Keratinocyte (primary cell): ENCODE data around the gene MRPL57. TPM values are rescaled to one million over a fixed set of nuclear protein-coding genes. Genes with fewer than 3 reads are reported as not detected.
"Not testable (repeated sequence)": the region's sequence is repeated elsewhere in the genome, so short reads cannot be mapped to it uniquely, and the experiment has no call there.

Experiments
- DNase-seq: peaks from one replicate; pipeline ENCODE4 v3.0.0-alpha.2; 2011; ENCODE audit warnings: low read depth, missing footprints, low spot score
- FAIRE-seq: peaks from 2 replicates; lab custom pipeline; 2011; peaks lifted over from hg19 to GRCh38; lab: Jason Lieb, UNC
- H2AFZ ChIP-seq: 2 replicates; pipeline ENCODE4 v1.6.0; 2012; ENCODE audit warnings: low read length, control low read depth, inconsistent platforms; ENCODE audit not compliant: control insufficient read depth
- H3K27ac ChIP-seq: 2 replicates; pipeline ENCODE4 v1.5.1; 2011; ENCODE audit warnings: low read length; ENCODE audit not compliant: control insufficient read depth, insufficient read depth
- H3K27me3 ChIP-seq: 3 replicates; pipeline ENCODE4 v1.6.0; 2011; ENCODE audit warnings: low read length; ENCODE audit not compliant: control insufficient read depth, insufficient read depth; ENCODE audit errors: extremely low read depth
- H3K36me3 ChIP-seq, 2 experiments: 2 replicates in 1 of 2; 3 replicates in 1 of 2; pipeline ENCODE4 v1.5.1; 2011; ENCODE audit warnings: low read length in 2 of 2, mild to moderate bottlenecking in 1 of 2; ENCODE audit not compliant: control insufficient read depth in 2 of 2, insufficient read depth in 2 of 2; ENCODE audit errors: extremely low read depth in 1 of 2
- H3K4me1 ChIP-seq: 3 replicates; pipeline ENCODE4 v1.5.1; 2011; ENCODE audit warnings: low read length; ENCODE audit not compliant: control insufficient read depth, insufficient read depth; ENCODE audit errors: extremely low read depth
- H3K4me2 ChIP-seq: 3 replicates; pipeline ENCODE4 v1.6.0; 2011; ENCODE audit warnings: low read depth, low read length; ENCODE audit not compliant: control insufficient read depth, insufficient read depth; ENCODE audit errors: extremely low read depth
- H3K4me3 ChIP-seq, 3 experiments: fragments of 200-600 bp in 1 of 3; sonication (generic) in 1 of 3; 2 replicates in 2 of 3; 3 replicates in 1 of 3; pipeline ENCODE4 v1.5.1; 2011 to 2016; ENCODE audit warnings: low read length in 3 of 3, mild to moderate bottlenecking in 3 of 3, control low read depth in 2 of 3, inconsistent platforms in 1 of 3, low read depth in 1 of 3, mixed read lengths in 1 of 3, mixed run types in 1 of 3, moderate library complexity in 1 of 3; ENCODE audit not compliant: control insufficient read depth in 2 of 3, insufficient read depth in 2 of 3; ENCODE audit errors: extremely low read depth in 1 of 3
- H3K79me2 ChIP-seq: 2 replicates; pipeline ENCODE4 v1.6.0; 2012; ENCODE audit warnings: low read length; ENCODE audit not compliant: control insufficient read depth, insufficient read depth
- H3K9ac ChIP-seq: 3 replicates; pipeline ENCODE4 v1.6.0; 2011; ENCODE audit warnings: low read length; ENCODE audit not compliant: control insufficient read depth, insufficient read depth; ENCODE audit errors: extremely low read depth
- H3K9me1 ChIP-seq: 3 replicates; pipeline ENCODE4 v1.6.0; 2011; ENCODE audit warnings: low read length; ENCODE audit not compliant: control insufficient read depth, insufficient read depth; ENCODE audit errors: extremely low read depth
- H3K9me3 ChIP-seq: 2 replicates; pipeline ENCODE4 v1.5.1; 2012; ENCODE audit warnings: low read depth, low read length; ENCODE audit not compliant: control insufficient read depth
- H4K20me1 ChIP-seq: 3 replicates; pipeline ENCODE4 v1.6.0; 2011; ENCODE audit warnings: low read length; ENCODE audit not compliant: control insufficient read depth, insufficient read depth; ENCODE audit errors: extremely low read depth
- EZH2 ChIP-seq: IDR thresholded peaks from one replicate; pipeline ENCODE4 v1.6.1; 2012; ENCODE audit warnings: inconsistent platforms, mild to moderate bottlenecking, low read length, moderate library complexity
- dilution Hi-C: fragments of 300-500 bp; cut with MboI; formaldehyde crosslinking; loops from one replicate; pipeline ENCODE4 v1.7.0; 2020; ENCODE audit warnings: low sequenced_read_pairs; ENCODE audit not compliant: extremely low pct_ligation_motif_present
- polyA plus RNA-seq, 5 experiments: library from polyadenylated mRNA; depleted of rRNA in 3 of 5; stranded (reverse) in 3 of 5; stranded (forward) in 1 of 5; unstranded in 1 of 5; fragments of >200 nt; gene quantifications; 1 replicate in 1 of 5; 2 replicates in 3 of 5; 3 replicates in 1 of 5; pipeline versions ENCODE4 v1.2.1 to v1.2.3, GENCODE V29; 2011 to 2012; ENCODE audit warnings: missing spikeins in 2 of 5, low read depth in 1 of 5, low replicate concordance in 1 of 5
- TF ChIP-seq, protein P1 (sequence below), 3 experiments: IDR thresholded peaks in 1 of 3; conservative IDR thresholded peaks in 1 of 3; optimal IDR thresholded peaks in 1 of 3; 2 replicates in 2 of 3; 3 replicates in 1 of 3; pipeline versions ENCODE3 to v1.5.1; 2011; ENCODE audit warnings: low read length in 3 of 3, mild to moderate bottlenecking in 3 of 3, moderate library complexity in 2 of 3, control low read depth in 1 of 3, inconsistent platforms in 1 of 3; ENCODE audit not compliant: insufficient read depth in 2 of 3; ENCODE audit errors: extremely low read depth in 1 of 3

Gene MRPL57
- polyA plus RNA-seq, 1 donor (not counting 4 experiments of a cell fraction or from before 2014, with no cell fraction given), result 18.3 TPM

DNA sequence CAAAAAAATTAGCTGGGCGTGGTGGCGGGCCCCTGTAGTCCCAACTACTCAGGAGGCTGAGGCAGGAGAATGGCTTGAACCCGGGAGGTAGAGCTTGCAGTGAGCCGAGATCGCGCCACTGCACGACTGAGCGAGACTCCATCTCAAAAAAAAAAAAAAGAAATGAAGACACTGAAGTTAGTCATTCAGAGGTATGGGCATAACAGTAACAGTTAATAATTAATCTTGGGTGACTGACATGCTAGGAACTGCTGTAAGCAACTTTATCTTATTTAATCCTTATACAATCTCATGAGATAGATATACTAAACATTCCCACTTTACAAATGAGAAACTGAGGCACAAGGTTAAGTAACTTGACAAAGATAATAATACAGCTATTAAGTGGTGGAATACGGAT, 5.0 kb upstream of the MRPL57 start:
- no peak overlapping the region for H3K27ac ChIP-seq
- no peak overlapping the region for H2AFZ ChIP-seq
- H3K36me3 ChIP-seq, result no peaks in the 10 kb centered on the region
- no peaks in the 10 kb centered on the region for H4K20me1 ChIP-seq
- H3K4me2 ChIP-seq, result no peak overlapping the region
- H3K9ac ChIP-seq, result no peak overlapping the region
- no peak for DNase-seq
- H3K9me3 ChIP-seq, result no peaks in the 10 kb centered on the region
- no peak overlapping the region for H3K4me3 ChIP-seq
- peaks cover 6% of the 10 kb centered on the region for H3K4me1 ChIP-seq
- H3K79me2 ChIP-seq, result peaks cover 38% of the 10 kb centered on the region
- dilution Hi-C loops, result no loop called here
- no peaks in the 10 kb centered on the region for H3K9me1 ChIP-seq
- H3K27me3 ChIP-seq, result no peaks in the 10 kb centered on the region
- TF ChIP-seq EZH2, result no peak
- TF ChIP-seq, protein P1, sequence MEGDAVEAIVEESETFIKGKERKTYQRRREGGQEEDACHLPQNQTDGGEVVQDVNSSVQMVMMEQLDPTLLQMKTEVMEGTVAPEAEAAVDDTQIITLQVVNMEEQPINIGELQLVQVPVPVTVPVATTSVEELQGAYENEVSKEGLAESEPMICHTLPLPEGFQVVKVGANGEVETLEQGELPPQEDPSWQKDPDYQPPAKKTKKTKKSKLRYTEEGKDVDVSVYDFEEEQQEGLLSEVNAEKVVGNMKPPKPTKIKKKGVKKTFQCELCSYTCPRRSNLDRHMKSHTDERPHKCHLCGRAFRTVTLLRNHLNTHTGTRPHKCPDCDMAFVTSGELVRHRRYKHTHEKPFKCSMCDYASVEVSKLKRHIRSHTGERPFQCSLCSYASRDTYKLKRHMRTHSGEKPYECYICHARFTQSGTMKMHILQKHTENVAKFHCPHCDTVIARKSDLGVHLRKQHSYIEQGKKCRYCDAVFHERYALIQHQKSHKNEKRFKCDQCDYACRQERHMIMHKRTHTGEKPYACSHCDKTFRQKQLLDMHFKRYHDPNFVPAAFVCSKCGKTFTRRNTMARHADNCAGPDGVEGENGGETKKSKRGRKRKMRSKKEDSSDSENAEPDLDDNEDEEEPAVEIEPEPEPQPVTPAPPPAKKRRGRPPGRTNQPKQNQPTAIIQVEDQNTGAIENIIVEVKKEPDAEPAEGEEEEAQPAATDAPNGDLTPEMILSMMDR (optimal IDR thresholded peaks at IDR 0.05 in 1 of 3, IDR thresholded peaks at IDR 0.05 in 1 of 3, conservative IDR thresholded peaks at IDR 0.05 in 1 of 3; ENCODE audit: extremely low read depth in 1 of 3, insufficient read depth in 2 of 3, low read length in 3 of 3), result no peak
- no peak for FAIRE-seq

GRCh38 chr13:21173767-21174166, 2.7 kb upstream of the MRPL57 start:
- dilution Hi-C loops, result not testable (repeated sequence)

DNA sequence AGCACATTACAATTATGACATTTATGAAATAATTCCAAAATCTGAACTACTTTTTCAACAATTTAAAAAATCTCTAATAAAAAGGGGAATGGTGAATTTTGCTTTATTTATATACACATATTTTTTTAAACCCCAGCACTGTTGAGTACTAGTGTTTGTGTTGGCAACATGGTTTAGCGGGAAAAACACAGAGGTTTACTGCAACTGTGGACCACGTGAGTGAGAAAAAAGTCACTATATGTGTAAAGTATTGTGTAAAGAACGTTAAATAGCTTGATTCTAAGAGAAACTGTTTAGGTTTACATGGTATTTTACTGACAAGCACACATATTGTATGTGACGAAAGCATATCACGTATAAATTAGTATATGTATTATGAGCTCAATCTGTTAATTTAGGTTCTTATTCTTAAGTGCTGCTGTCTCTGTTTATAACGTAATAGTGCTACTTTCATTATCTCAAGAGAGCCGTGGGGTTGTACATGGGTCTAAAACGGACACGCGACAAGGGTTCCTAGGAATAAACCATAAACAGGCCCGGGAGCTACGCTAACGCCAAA, 723 bp upstream of the MRPL57 start:
- Histone ChIP-seq H3K4me1 (peaks cover 12% of the 10 kb centered on the region), H3K36me3 (no peaks in the 10 kb centered on the region), H4K20me1 (no peaks in the 10 kb centered on the region), H2AFZ (peak overlapping the region; percentile 98), H3K9me3 (no peaks in the 10 kb centered on the region), H3K9me1 (no peaks in the 10 kb centered on the region), H3K9ac (peak overlapping the region; percentile 93), H3K27me3 (no peaks in the 10 kb centered on the region), H3K4me3 (peak overlapping the region; percentile 80 to 97 (median 94)), H3K79me2 (peaks cover 53% of the 10 kb centered on the region), H3K4me2 (peak overlapping the region; percentile 72), H3K27ac (peak overlapping the region; percentile 84)
- no peak for TF ChIP-seq EZH2
- TF ChIP-seq, protein P1 (optimal IDR thresholded peaks at IDR 0.05 in 1 of 3, IDR thresholded peaks at IDR 0.05 in 1 of 3, conservative IDR thresholded peaks at IDR 0.05 in 1 of 3; ENCODE audit: extremely low read depth in 1 of 3, insufficient read depth in 2 of 3, low read length in 3 of 3), result no peak
- dilution Hi-C loops, result no loop called here
- no peak for DNase-seq
- FAIRE-seq, result no peak

More at GRCh38 chr13:21173767-21174166, 2.7 kb upstream of the MRPL57 start:
- H4K20me1 ChIP-seq, H2AFZ ChIP-seq, H3K27ac ChIP-seq, H3K27me3 ChIP-seq, H3K9me1 ChIP-seq, FAIRE-seq, H3K4me3 ChIP-seq, H3K36me3 ChIP-seq, H3K9me3 ChIP-seq, DNase-seq, H3K9ac ChIP-seq, H3K4me2 ChIP-seq: not testable (repeated sequence)
- peaks cover 12% of the 10 kb centered on the region for H3K4me1 ChIP-seq
- H3K79me2 ChIP-seq, result peaks cover 53% of the 10 kb centered on the region
